AG10803 (cell line): ENCODE results near the gene CATSPERD.

ENCODE experiments used
- DNase-seq: peaks from one replicate; pipeline ENCODE4 v3.0.0; 2010; ENCODE audit warnings: low read depth
- H3K4me3 ChIP-seq: 2 replicates; pipeline ENCODE4 v1.5.1; 2011; ENCODE audit warnings: mild to moderate bottlenecking, low read length, control low read depth
- CTCF ChIP-seq: conservative IDR thresholded peaks from 2 replicates; pipeline ENCODE4 v1.5.1; 2011; ENCODE audit warnings: mild to moderate bottlenecking, low read length, control low read depth, inconsistent platforms

The CATSPERD gene

GRCh38 chr19:5703819-5704818 lies 16.3 kb upstream of the CATSPERD start:
- H3K4me3 ChIP-seq: no peak overlapping the region
- no peak for TF ChIP-seq CTCF
- DNase-seq: no peak

- H3K4me3 ChIP-seq: no peak overlapping the region
- no peak for DNase-seq
- TF ChIP-seq CTCF: no peak
Measured at GRCh38 chr19:5705552-5705951, 14.9 kb upstream of the CATSPERD start.

- TF ChIP-seq CTCF: no peak
- DNase-seq: no peak
- H3K4me3 ChIP-seq: no peak overlapping the region
Measured at GRCh38 chr19:5706876-5707573, 13.4 kb upstream of the CATSPERD start.

- no peak for TF ChIP-seq CTCF
- H3K4me3 ChIP-seq: no peak overlapping the region
- no peak for DNase-seq
Measured at GRCh38 chr19:5707576-5708575, 12.6 kb upstream of the CATSPERD start.

- no peak for TF ChIP-seq CTCF
- no peak overlapping the region for H3K4me3 ChIP-seq
- no peak for DNase-seq
Measured at GRCh38 chr19:5711025-5711424, 9.4 kb upstream of the CATSPERD start.

- TF ChIP-seq CTCF: no peak
- no peak for DNase-seq
- H3K4me3 ChIP-seq: no peak overlapping the region
Measured at GRCh38 chr19:5711713-5712161, 8.7 kb upstream of the CATSPERD start.
